Breast epithelium (tissue), 4 donors: ENCODE results near the gene TMC3. TPM values are rescaled to one million over a fixed set of nuclear protein-coding genes. Genes with fewer than 3 reads are reported as not detected.

Source experiments
- DNase-seq, 2 donors: peaks; one replicate each; pipeline ENCODE4 v3.0.0-alpha.2; 2019; ENCODE audit warnings: low spot score in 2 of 2
- H3K27ac ChIP-seq, 2 donors: fragments of 200-600 bp; sonication (generic) in 1 of 2; one replicate each; pipeline ENCODE4 v1.5.1; 2016 to 2019; ENCODE audit warnings: mild to moderate bottlenecking in 1 of 2
- H3K27me3 ChIP-seq, 2 donors: fragments of 200-600 bp; sonication (generic) in 1 of 2; one replicate each; pipeline versions ENCODE4 v1.5.1 to v1.6.0; 2017 to 2019; ENCODE audit warnings: control low read depth in 1 of 2, mild to moderate bottlenecking in 1 of 2
- H3K36me3 ChIP-seq: fragments of 200-600 bp; one replicate; pipeline ENCODE4 v1.5.1; 2019
- H3K4me1 ChIP-seq, 2 donors: fragments of 200-600 bp; sonication (generic); one replicate each; pipeline ENCODE4 v1.5.1; 2016 to 2019; ENCODE audit warnings: control low read depth in 1 of 2
- H3K4me3 ChIP-seq, 3 donors: fragments of 200-600 bp; sonication (generic); 1 replicate in 2 of 3; 2 replicates in 1 of 3; pipeline ENCODE4 v1.5.1; 2016 to 2019; ENCODE audit warnings: mild to moderate bottlenecking in 3 of 3, moderate library complexity in 2 of 3
- H3K9me3 ChIP-seq, 2 donors: fragments of 200-600 bp; sonication (generic) in 1 of 2; one replicate each; pipeline ENCODE4 v1.5.1; 2016 to 2019; ENCODE audit warnings: control low read depth in 1 of 2
- POLR2A ChIP-seq: fragments of 450-650 bp; IDR thresholded peaks from one replicate; pipeline ENCODE4 v1.6.1; 2016; ENCODE audit warnings: antibody characterized with exemption, mild to moderate bottlenecking, moderate library complexity
- POLR2AphosphoS5 ChIP-seq, 3 donors: sonication (generic); formaldehyde crosslinking; IDR thresholded peaks; one replicate each; pipeline ENCODE4 v1.6.1; 2017; ENCODE audit warnings: antibody characterized with exemption in 3 of 3
- intact Hi-C: fragments of 100-400 bp; cut with DNase I; formaldehyde crosslinking; loops from one replicate; pipeline ENCODE4 v1.15.1; 2023; ENCODE audit warnings: low total_unique reads
- total RNA-seq, 3 donors: library from RNA; depleted of rRNA; stranded (reverse); fragments of >200 nt; gene quantifications; one replicate each; pipeline ENCODE4 v1.1.0, GENCODE V29; 2016
- TF ChIP-seq, protein P1 (sequence below), 3 donors: fragments of 450-650 bp; IDR thresholded peaks; one replicate each; pipeline ENCODE4 v1.5.1; 2016 to 2017; ENCODE audit warnings: antibody characterized with exemption in 3 of 3, mild to moderate bottlenecking in 3 of 3, moderate library complexity in 3 of 3

TMC3 gene
- total RNA-seq, 3 donors from 2014 or later = 0.15 to 1.6 TPM; not detected in 1

- peaks cover 0 to 4% of the 10 kb centered on the region in 2 donors for H3K4me1 ChIP-seq
- H3K4me3 ChIP-seq = no peak overlapping the region
- no peak for TF ChIP-seq POLR2AphosphoS5 (IDR thresholded peaks at IDR 0.05)
- TF ChIP-seq, protein P1, sequence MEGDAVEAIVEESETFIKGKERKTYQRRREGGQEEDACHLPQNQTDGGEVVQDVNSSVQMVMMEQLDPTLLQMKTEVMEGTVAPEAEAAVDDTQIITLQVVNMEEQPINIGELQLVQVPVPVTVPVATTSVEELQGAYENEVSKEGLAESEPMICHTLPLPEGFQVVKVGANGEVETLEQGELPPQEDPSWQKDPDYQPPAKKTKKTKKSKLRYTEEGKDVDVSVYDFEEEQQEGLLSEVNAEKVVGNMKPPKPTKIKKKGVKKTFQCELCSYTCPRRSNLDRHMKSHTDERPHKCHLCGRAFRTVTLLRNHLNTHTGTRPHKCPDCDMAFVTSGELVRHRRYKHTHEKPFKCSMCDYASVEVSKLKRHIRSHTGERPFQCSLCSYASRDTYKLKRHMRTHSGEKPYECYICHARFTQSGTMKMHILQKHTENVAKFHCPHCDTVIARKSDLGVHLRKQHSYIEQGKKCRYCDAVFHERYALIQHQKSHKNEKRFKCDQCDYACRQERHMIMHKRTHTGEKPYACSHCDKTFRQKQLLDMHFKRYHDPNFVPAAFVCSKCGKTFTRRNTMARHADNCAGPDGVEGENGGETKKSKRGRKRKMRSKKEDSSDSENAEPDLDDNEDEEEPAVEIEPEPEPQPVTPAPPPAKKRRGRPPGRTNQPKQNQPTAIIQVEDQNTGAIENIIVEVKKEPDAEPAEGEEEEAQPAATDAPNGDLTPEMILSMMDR (IDR thresholded peaks at IDR 0.05) = no peak
- TF ChIP-seq POLR2A = no peak
- H3K27me3 ChIP-seq = no peaks in the 10 kb centered on the region
- no peaks in the 10 kb centered on the region for H3K36me3 ChIP-seq
- H3K9me3 ChIP-seq = no peaks in the 10 kb centered on the region
- no peak for DNase-seq
- intact Hi-C loops = no loop called here
- peak overlapping the region; percentile 13 to 57 for H3K27ac ChIP-seq
These were observed 70.5 kb downstream of the TMC3 start for GRCh38 chr15:81303244-81304225.

DNA sequence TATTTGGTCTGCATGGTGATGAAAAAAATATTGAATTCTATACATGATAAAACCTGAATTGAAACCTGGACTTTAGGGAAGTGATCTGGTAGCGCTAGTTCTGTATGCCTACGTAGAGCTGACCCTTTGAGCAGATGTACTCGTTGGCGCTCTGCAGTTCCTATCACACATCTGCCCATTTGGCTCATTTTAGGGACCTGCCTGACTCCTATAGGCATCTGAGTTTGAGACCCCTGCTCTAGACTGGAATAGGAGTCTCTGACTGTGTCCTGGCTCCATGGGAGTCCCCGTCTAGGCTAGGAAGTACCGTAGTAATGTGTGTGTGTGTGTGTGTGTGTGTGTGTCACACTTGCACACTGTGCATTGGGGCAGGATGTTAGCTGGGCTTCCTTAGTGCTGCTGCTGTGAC lies 71.3 kb downstream of the TMC3 start:
- no peak overlapping the region for H3K27ac ChIP-seq
- no peaks in the 10 kb centered on the region for H3K36me3 ChIP-seq
- DNase-seq = no peak

GRCh38 chr15:81301815-81302399 lies 72.1 kb downstream of the TMC3 start:
- H3K36me3 ChIP-seq = no peaks in the 10 kb centered on the region
- no peaks in the 10 kb centered on the region for H3K27me3 ChIP-seq
- no peaks in the 10 kb centered on the region for H3K9me3 ChIP-seq
- H3K4me3 ChIP-seq = no peak overlapping the region
- intact Hi-C loops = no loop called here
- H3K4me1 ChIP-seq = peaks cover 0 to 4% of the 10 kb centered on the region in 2 donors
- no peak for DNase-seq
- TF ChIP-seq POLR2AphosphoS5 (IDR thresholded peaks at IDR 0.05) = no peak
- TF ChIP-seq, protein P1 (IDR thresholded peaks at IDR 0.05) = no peak
- TF ChIP-seq POLR2A = no peak
- H3K27ac ChIP-seq = peak overlapping the region in 1 of 2 donors; percentile 12

More for the DNA sequence above, 71.3 kb downstream of the TMC3 start:
- peaks cover 0 to 4% of the 10 kb centered on the region in 2 donors for H3K4me1 ChIP-seq
- H3K27me3 ChIP-seq = no peaks in the 10 kb centered on the region
- no peaks in the 10 kb centered on the region for H3K9me3 ChIP-seq
- no peak for TF ChIP-seq POLR2AphosphoS5 (IDR thresholded peaks at IDR 0.05)
- TF ChIP-seq POLR2A = no peak
- TF ChIP-seq, protein P1 (IDR thresholded peaks at IDR 0.05) = no peak
- intact Hi-C loops = no loop called here
- H3K4me3 ChIP-seq = no peak overlapping the region

GRCh38 chr15:81301385-81301784 lies 72.6 kb downstream of the TMC3 start:
- TF ChIP-seq POLR2A = no peak
- TF ChIP-seq POLR2AphosphoS5 (IDR thresholded peaks at IDR 0.05) = no peak
- TF ChIP-seq, protein P1 (IDR thresholded peaks at IDR 0.05) = no peak
- no peaks in the 10 kb centered on the region for H3K27me3 ChIP-seq
- DNase-seq = no peak
- H3K9me3 ChIP-seq = no peaks in the 10 kb centered on the region
- peaks cover 0 to 4% of the 10 kb centered on the region in 2 donors for H3K4me1 ChIP-seq
- no peaks in the 10 kb centered on the region for H3K36me3 ChIP-seq
- no peak overlapping the region for H3K4me3 ChIP-seq
- no peak overlapping the region for H3K27ac ChIP-seq
- intact Hi-C loops = no loop called here
